Activated naive CD8-positive, alpha-beta T cell treated with anti-CD3 and anti-CD28 coated beads, Interleukin-2, amount 50 U/mL, for 24 hours (primary cell): ENCODE data around the gene GPC3.
"Not testable (repeated sequence)": the region's sequence is repeated elsewhere in the genome, so short reads cannot be mapped to it uniquely, and the experiment has no call there.

Experiments
- ATAC-seq: fragments of 150-1000 bp; cut with Tn5 transposase; one replicate; pipeline ENCODE4 v1.10.0; 2021
- DNase-seq: peaks from one replicate; pipeline ENCODE4 v3.0.0; 2021
- H3K27ac Mint-ChIP-seq: one replicate; pipeline ENCODE4 v1.8.0; 2021; ENCODE audit warnings: mild to moderate bottlenecking, mixed read lengths
- H3K27me3 Mint-ChIP-seq: one replicate; pipeline ENCODE4 v1.8.0; 2021; ENCODE audit warnings: mixed read lengths
- H3K36me3 Mint-ChIP-seq: one replicate; pipeline ENCODE4 v1.8.0; 2021; ENCODE audit warnings: low read depth, mixed read lengths
- H3K4me1 Mint-ChIP-seq: one replicate; pipeline ENCODE4 v1.8.0; 2021; ENCODE audit warnings: mixed read lengths
- H3K4me3 Mint-ChIP-seq: one replicate; pipeline ENCODE4 v1.8.0; 2021; ENCODE audit warnings: mild to moderate bottlenecking, moderate library complexity, mixed read lengths
- H3K9me3 Mint-ChIP-seq: one replicate; pipeline ENCODE4 v1.8.0; 2021; ENCODE audit warnings: mixed read lengths

GPC3 gene

GRCh38 chrX:133529578-133529977, 455.8 kb downstream of the GPC3 start:
- no peaks in the 10 kb centered on the region for H3K9me3 Mint-ChIP-seq
- H3K36me3 Mint-ChIP-seq = no peaks in the 10 kb centered on the region
- no peak overlapping the region for H3K4me3 Mint-ChIP-seq
- DNase-seq (no peak), ATAC-seq (no peak)
- H3K27me3 Mint-ChIP-seq = no peaks in the 10 kb centered on the region
- no peaks in the 10 kb centered on the region for H3K4me1 Mint-ChIP-seq
- H3K27ac Mint-ChIP-seq = no peak overlapping the region

- no peaks in the 10 kb centered on the region for H3K4me1 Mint-ChIP-seq
- no peaks in the 10 kb centered on the region for H3K9me3 Mint-ChIP-seq
- no peaks in the 10 kb centered on the region for H3K27me3 Mint-ChIP-seq
- H3K27ac Mint-ChIP-seq = no peak overlapping the region
- no peak overlapping the region for H3K4me3 Mint-ChIP-seq
- DNase-seq (no peak), ATAC-seq (no peak)
- no peaks in the 10 kb centered on the region for H3K36me3 Mint-ChIP-seq
Measured at GRCh38 chrX:133527825-133528224, 457.6 kb downstream of the GPC3 start.

GRCh38 chrX:133527415-133527814, 458.0 kb downstream of the GPC3 start:
- Mint-ChIP-seq H3K9me3 (no peaks in the 10 kb centered on the region), H3K27ac (no peak overlapping the region), H3K27me3 (no peaks in the 10 kb centered on the region), H3K36me3 (no peaks in the 10 kb centered on the region), H3K4me1 (no peaks in the 10 kb centered on the region), H3K4me3 (no peak overlapping the region)
- no peak for DNase-seq
- ATAC-seq = no peak

- not testable (repeated sequence) for DNase-seq, H3K27me3 Mint-ChIP-seq, H3K27ac Mint-ChIP-seq, H3K4me3 Mint-ChIP-seq, ATAC-seq, H3K4me1 Mint-ChIP-seq, H3K36me3 Mint-ChIP-seq, H3K9me3 Mint-ChIP-seq
Measured at GRCh38 chrX:133526773-133527172, 458.6 kb downstream of the GPC3 start.

GRCh38 chrX:133523526-133523925, 461.9 kb downstream of the GPC3 start:
- no peaks in the 10 kb centered on the region for H3K9me3 Mint-ChIP-seq
- H3K4me3 Mint-ChIP-seq = no peak overlapping the region
- H3K27me3 Mint-ChIP-seq = no peaks in the 10 kb centered on the region
- DNase-seq (no peak), ATAC-seq (no peak)
- no peaks in the 10 kb centered on the region for H3K4me1 Mint-ChIP-seq
- H3K27ac Mint-ChIP-seq = no peak overlapping the region
- H3K36me3 Mint-ChIP-seq = no peaks in the 10 kb centered on the region

- no peak overlapping the region for H3K27ac Mint-ChIP-seq
- H3K27me3 Mint-ChIP-seq = no peaks in the 10 kb centered on the region
- ATAC-seq (no peak), DNase-seq (no peak)
- H3K36me3 Mint-ChIP-seq = no peaks in the 10 kb centered on the region
- no peaks in the 10 kb centered on the region for H3K4me1 Mint-ChIP-seq
- H3K4me3 Mint-ChIP-seq = no peak overlapping the region
- no peaks in the 10 kb centered on the region for H3K9me3 Mint-ChIP-seq
Measured at GRCh38 chrX:133523081-133523487, 462.3 kb downstream of the GPC3 start.

- H3K9me3 Mint-ChIP-seq = no peaks in the 10 kb centered on the region
- no peak overlapping the region for H3K4me3 Mint-ChIP-seq
- DNase-seq (no peak), ATAC-seq (no peak)
- no peaks in the 10 kb centered on the region for H3K4me1 Mint-ChIP-seq
- H3K27ac Mint-ChIP-seq = no peak overlapping the region
- no peaks in the 10 kb centered on the region for H3K27me3 Mint-ChIP-seq
- no peaks in the 10 kb centered on the region for H3K36me3 Mint-ChIP-seq
Measured at GRCh38 chrX:133516686-133517085, 468.7 kb downstream of the GPC3 start.

GRCh38 chrX:133514486-133514885, 470.9 kb downstream of the GPC3 start:
- ATAC-seq = no peak
- H3K36me3 Mint-ChIP-seq = no peaks in the 10 kb centered on the region
- H3K4me3 Mint-ChIP-seq = no peak overlapping the region
- DNase-seq = no peak
- H3K27ac Mint-ChIP-seq = no peak overlapping the region
- no peaks in the 10 kb centered on the region for H3K9me3 Mint-ChIP-seq
- no peaks in the 10 kb centered on the region for H3K27me3 Mint-ChIP-seq
- no peaks in the 10 kb centered on the region for H3K4me1 Mint-ChIP-seq

GRCh38 chrX:133513123-133513522, 472.3 kb downstream of the GPC3 start:
- no peaks in the 10 kb centered on the region for H3K27me3 Mint-ChIP-seq
- no peaks in the 10 kb centered on the region for H3K36me3 Mint-ChIP-seq
- no peak overlapping the region for H3K27ac Mint-ChIP-seq
- H3K9me3 Mint-ChIP-seq = no peaks in the 10 kb centered on the region
- no peak for DNase-seq
- no peak for ATAC-seq
- H3K4me3 Mint-ChIP-seq = no peak overlapping the region
- H3K4me1 Mint-ChIP-seq = no peaks in the 10 kb centered on the region

- no peaks in the 10 kb centered on the region for H3K27me3 Mint-ChIP-seq
- no peak for ATAC-seq
- H3K4me3 Mint-ChIP-seq = no peak overlapping the region
- H3K27ac Mint-ChIP-seq = no peak overlapping the region
- DNase-seq = no peak
- H3K4me1 Mint-ChIP-seq = no peaks in the 10 kb centered on the region
- no peaks in the 10 kb centered on the region for H3K36me3 Mint-ChIP-seq
- H3K9me3 Mint-ChIP-seq = no peaks in the 10 kb centered on the region
Measured at GRCh38 chrX:133511041-133511440, 474.4 kb downstream of the GPC3 start.

- H3K9me3 Mint-ChIP-seq = no peaks in the 10 kb centered on the region
- peaks cover 1% of the 10 kb centered on the region for H3K27me3 Mint-ChIP-seq
- H3K27ac Mint-ChIP-seq = no peak overlapping the region
- DNase-seq = no peak
- no peak for ATAC-seq
- no peaks in the 10 kb centered on the region for H3K4me1 Mint-ChIP-seq
- no peaks in the 10 kb centered on the region for H3K36me3 Mint-ChIP-seq
- H3K4me3 Mint-ChIP-seq = no peak overlapping the region
Measured at GRCh38 chrX:133497356-133497755, 488.0 kb downstream of the GPC3 start.

- H3K27me3 Mint-ChIP-seq = peaks cover 1% of the 10 kb centered on the region
- no peaks in the 10 kb centered on the region for H3K4me1 Mint-ChIP-seq
- no peak overlapping the region for H3K27ac Mint-ChIP-seq
- H3K4me3 Mint-ChIP-seq = no peak overlapping the region
- no peaks in the 10 kb centered on the region for H3K9me3 Mint-ChIP-seq
- no peak for ATAC-seq
- H3K36me3 Mint-ChIP-seq = no peaks in the 10 kb centered on the region
- DNase-seq = no peak
Measured at GRCh38 chrX:133495464-133496391, 489.7 kb downstream of the GPC3 start.

GRCh38 chrX:133493366-133493765, 492.0 kb downstream of the GPC3 start:
- H3K36me3 Mint-ChIP-seq = no peaks in the 10 kb centered on the region
- no peak overlapping the region for H3K4me3 Mint-ChIP-seq
- H3K27me3 Mint-ChIP-seq = peaks cover 1% of the 10 kb centered on the region
- ATAC-seq = no peak
- H3K4me1 Mint-ChIP-seq = no peaks in the 10 kb centered on the region
- DNase-seq = no peak
- no peaks in the 10 kb centered on the region for H3K9me3 Mint-ChIP-seq
- H3K27ac Mint-ChIP-seq = no peak overlapping the region

- no peak for ATAC-seq
- H3K36me3 Mint-ChIP-seq = no peaks in the 10 kb centered on the region
- DNase-seq = no peak
Measured at GRCh38 chrX:133490955-133491354, 494.4 kb downstream of the GPC3 start.

More at GRCh38 chrX:133490955-133491354, 494.4 kb downstream of the GPC3 start:
- Mint-ChIP-seq H3K4me3 (no peak overlapping the region), H3K27me3 (no peaks in the 10 kb centered on the region), H3K9me3 (no peaks in the 10 kb centered on the region), H3K4me1 (no peaks in the 10 kb centered on the region), H3K27ac (no peak overlapping the region)
